BJ (cell line): ENCODE measurements around the gene SYK. TPM values are rescaled to one million over a fixed set of nuclear protein-coding genes. Genes with fewer than 3 reads are reported as not detected.

Experiments
- CTCF ChIA-PET: fragments of 350-600 bp; formaldehyde crosslinking; extraction: SDS; loops from one replicate; lab custom pipeline; 2021; ENCODE audit warnings: antibody characterized with exemption, inconsistent platforms; lab: Yijun Ruan, JAX
- POLR2A ChIA-PET: fragments of 300-600 bp; sonication (Branson Sonifier 250); formaldehyde crosslinking; extraction: SDS; loops from one replicate; lab custom pipeline; 2021; ENCODE audit warnings: antibody characterized with exemption; lab: Charles Lee
- DNase-seq: peaks from one replicate; pipeline ENCODE4 v3.0.0-alpha.2; 2011; ENCODE audit warnings: low read depth
- H3K27me3 ChIP-seq: 2 replicates; pipeline ENCODE4 v1.6.0; 2011; ENCODE audit warnings: low read length; ENCODE audit not compliant: control insufficient read depth, insufficient read depth
- H3K36me3 ChIP-seq: 2 replicates; pipeline ENCODE4 v1.5.1; 2011; ENCODE audit warnings: low read length; ENCODE audit not compliant: control insufficient read depth, insufficient read depth
- H3K4me3 ChIP-seq: 2 replicates; pipeline ENCODE4 v1.5.1; 2011; ENCODE audit warnings: low read depth, mild to moderate bottlenecking, control low read depth, low read length
- CTCF ChIP-seq: IDR thresholded peaks from 2 replicates; pipeline ENCODE4 v1.5.1; 2011; ENCODE audit warnings: low read depth, mild to moderate bottlenecking, control low read depth, inconsistent platforms, low read length, moderate library complexity; ENCODE audit not compliant: insufficient read depth
- polyA plus RNA-seq: library from polyadenylated mRNA; depleted of rRNA; stranded (reverse); fragments of >200 nt; gene quantifications from 2 replicates; pipeline ENCODE4 v1.2.3, GENCODE V29; 2011

Gene SYK
- polyA plus RNA-seq, 1 experiment, result not detected

GRCh38 chr9:90854637-90855175 lies 53.1 kb downstream of the SYK start:
- ChIA-PET POLR2A (no interaction called here), CTCF (no interaction called here)
- H3K4me3 ChIP-seq, result no peak overlapping the region
- no peak for DNase-seq
- H3K36me3 ChIP-seq, result no peaks in the 10 kb centered on the region
- no peak for TF ChIP-seq CTCF
- no peaks in the 10 kb centered on the region for H3K27me3 ChIP-seq

- no peaks in the 10 kb centered on the region for H3K27me3 ChIP-seq
- ChIA-PET CTCF (no interaction called here), POLR2A (no interaction called here)
- H3K4me3 ChIP-seq, result no peak overlapping the region
- TF ChIP-seq CTCF, result no peak
- no peak for DNase-seq
- no peaks in the 10 kb centered on the region for H3K36me3 ChIP-seq
Measured at GRCh38 chr9:90855208-90855902, 53.7 kb downstream of the SYK start.

GRCh38 chr9:90857091-90857490 lies 55.5 kb downstream of the SYK start:
- no peak for TF ChIP-seq CTCF
- POLR2A ChIA-PET, result no interaction called here
- Histone ChIP-seq H3K4me3 (no peak overlapping the region), H3K27me3 (no peaks in the 10 kb centered on the region), H3K36me3 (no peaks in the 10 kb centered on the region)
- DNase-seq, result no peak
- CTCF ChIA-PET, result no interaction called here

- CTCF ChIA-PET, result no interaction called here
- no peaks in the 10 kb centered on the region for H3K36me3 ChIP-seq
- TF ChIP-seq CTCF, result no peak
- H3K4me3 ChIP-seq, result no peak overlapping the region
- POLR2A ChIA-PET, result no interaction called here
- no peaks in the 10 kb centered on the region for H3K27me3 ChIP-seq
- no peak for DNase-seq
Measured at GRCh38 chr9:90857855-90858254, 56.2 kb downstream of the SYK start.

GRCh38 chr9:90858457-90858901 lies 56.9 kb downstream of the SYK start:
- Histone ChIP-seq H3K36me3 (no peaks in the 10 kb centered on the region), H3K4me3 (no peak overlapping the region), H3K27me3 (no peaks in the 10 kb centered on the region)
- no peak for TF ChIP-seq CTCF
- ChIA-PET POLR2A (no interaction called here), CTCF (no interaction called here)
- DNase-seq, result no peak
